ENCODE measurements around the gene TNRC6C. TPM values are rescaled to one million over a fixed set of nuclear protein-coding genes. Genes with fewer than 3 reads are reported as not detected.
"Not testable (repeated sequence)": the region's sequence is repeated elsewhere in the genome, so short reads cannot be mapped to it uniquely, and the experiment has no call there.

Gene TNRC6C
- total and polyA plus RNA-seq, 2 of the 13 experiments (the other 11 are each of a cell fraction or from before 2014, with no cell fraction given) = 0.66 to 4.9 TPM

- no peak for TF ChIP-seq ARID3A (IDR thresholded peaks at IDR 0.05; ENCODE audit: low read depth, low read length)
- no peak for TF ChIP-seq ZNF724P (CRISPR knock-in tag; IDR thresholded peaks at IDR 0.05; ENCODE audit: borderline replicate concordance)
- no peak for TF ChIP-seq KMT2B (CRISPR knock-in tag; IDR thresholded peaks at IDR 0.05)
- no peak for TF ChIP-seq SOX5 (CRISPR knock-in tag; IDR thresholded peaks at IDR 0.05; ENCODE audit: borderline replicate concordance)
- TF ChIP-seq JUND (CRISPR knock-in tag; IDR thresholded peaks at IDR 0.05) = no peak
- TF ChIP-seq HMG20B (CRISPR knock-in tag; conservative IDR thresholded peaks at IDR 0.05) = no peak
- TF ChIP-seq ETS1 (CRISPR knock-in tag; IDR thresholded peaks at IDR 0.05) = no peak
Measured at GRCh38 chr17:78064708-78065107, 106.2 kb downstream of the TNRC6C start (continued).

- FAIRE-seq; H3K4me3 ChIP-seq (replicated peaks in 1 of 3; ENCODE audit: insufficient read depth in 1 of 3, low read depth in 2 of 3, low read length in 3 of 3); in situ Hi-C loops (cut with HindIII; ENCODE audit: extremely low pct_ligation_motif_present, low pct_unique_long_range_greater_than_20kb); H3K4me1 ChIP-seq (ENCODE audit: insufficient read depth, low read length); H4K20me1 ChIP-seq (ENCODE audit: insufficient read depth, low read length); H2AFZ ChIP-seq (ENCODE audit: low read length); H3K27ac ChIP-seq (ENCODE audit: extremely low read length, insufficient read depth, low read length); POLR2A ChIA-PET; CTCF ChIA-PET (ENCODE audit: low intra/inter-chr PET ratio, low total read pairs); H3K4me2 ChIP-seq (ENCODE audit: low read depth, low read length); H3K9ac ChIP-seq (ENCODE audit: insufficient read depth, low read depth, low read length); intact Hi-C loops (cut with micrococcal nuclease; ENCODE audit: unreplicated experiment); ATAC-seq; H3K27me3 ChIP-seq (ENCODE audit: control insufficient read depth in 1 of 2, insufficient read depth in 2 of 2, low read length in 2 of 2); DNase-seq (ENCODE audit: low spot score); H3K79me2 ChIP-seq (ENCODE audit: insufficient read depth, low read length); BruUV-seq (replicated peaks); H3K9me3 ChIP-seq (ENCODE audit: low read length): not testable (repeated sequence)
- 96% methylated on average over 4 of the region's 4 CpGs for WGBS (ENCODE audit: low lambda C conversion rate)
- H3K36me3 ChIP-seq (replicated peaks in 1 of 2; ENCODE audit: control insufficient read depth in 1 of 2, insufficient read depth in 2 of 2, low read length in 2 of 2) = peaks cover 9 to 36% of the 10 kb centered on the region in 2 experiments
Measured at GRCh38 chr17:78066976-78067375, 108.5 kb downstream of the TNRC6C start.
